Right atrium auricular region (tissue), 2 donors: ENCODE results near the gene ZYX. TPM values are rescaled to one million over a fixed set of nuclear protein-coding genes. Genes with fewer than 3 reads are reported as not detected.
"Not testable (repeated sequence)": the region's sequence is repeated elsewhere in the genome, so short reads cannot be mapped to it uniquely, and the experiment has no call there.

Experiments
- DNase-seq: peaks from one replicate; pipeline ENCODE4 v3.0.0-alpha.2; 2019; ENCODE audit warnings: low spot score
- H3K27ac ChIP-seq, 2 donors: fragments of 200-600 bp; sonication (generic); 1 replicate in 1 of 2; 2 replicates in 1 of 2; pipeline ENCODE4 v1.5.1; 2016 to 2019
- H3K27me3 ChIP-seq, 2 donors: fragments of 200-600 bp; sonication (generic); one replicate each; pipeline versions ENCODE4 v1.5.1 to v1.6.0; 2017 to 2019
- H3K36me3 ChIP-seq: fragments of 200-600 bp; sonication (generic); one replicate; pipeline ENCODE4 v1.5.1; 2016
- H3K4me1 ChIP-seq, 2 donors: fragments of 200-600 bp; sonication (generic); one replicate each; pipeline versions ENCODE4 v1.5.1 to v1.6.0; 2017 to 2019
- H3K4me3 ChIP-seq, 2 donors: fragments of 200-600 bp; sonication (generic); 1 replicate in 1 of 2; 2 replicates in 1 of 2; pipeline ENCODE4 v1.5.1; 2017 to 2019; ENCODE audit warnings: mild to moderate bottlenecking in 1 of 2, moderate library complexity in 1 of 2
- H3K9me3 ChIP-seq, 2 donors: fragments of 200-600 bp; sonication (generic); one replicate each; pipeline ENCODE4 v1.5.1; 2019
- total RNA-seq, 2 donors: library from RNA; depleted of rRNA; stranded (reverse); fragments of >200 nt; gene quantifications; one replicate each; pipeline ENCODE4 v1.1.0, GENCODE V29; 2016
- TF ChIP-seq, protein P1 (sequence below), 2 donors: fragments of 200-600 bp; sonication (generic); IDR thresholded peaks; one replicate each; pipeline ENCODE4 v1.5.1; 2019; ENCODE audit warnings: antibody characterized with exemption in 2 of 2

ZYX gene
- total RNA-seq, 2 donors from 2014 or later: 48.3 to 93.7 TPM

DNA sequence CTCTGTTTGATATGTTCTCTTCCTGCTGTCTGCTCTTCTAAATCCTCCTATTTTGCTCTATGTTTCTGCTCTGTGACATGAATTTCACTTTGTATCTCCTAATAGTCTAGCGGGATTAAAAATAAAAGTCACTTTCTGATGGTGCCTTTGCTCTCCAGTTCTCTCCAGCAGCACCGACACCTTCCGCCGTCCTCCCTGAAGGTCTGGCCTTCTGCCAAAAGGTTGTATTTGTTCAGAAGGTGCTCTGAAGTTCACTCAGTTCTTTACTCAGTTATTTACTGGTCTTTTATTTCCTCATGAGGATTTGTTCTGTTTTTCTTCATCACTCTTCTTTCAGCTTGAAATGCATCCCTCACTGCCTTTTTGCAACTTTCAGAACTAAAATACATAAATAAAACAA lies 38.7 kb downstream of the ZYX start:
- no peak for DNase-seq
- no peaks in the 10 kb centered on the region for H3K36me3 ChIP-seq
- no peaks in the 10 kb centered on the region for H3K4me1 ChIP-seq
- no peaks in the 10 kb centered on the region for H3K9me3 ChIP-seq
- no peak overlapping the region for H3K27ac ChIP-seq
- H3K4me3 ChIP-seq: no peak overlapping the region
- H3K27me3 ChIP-seq: no peaks in the 10 kb centered on the region
- TF ChIP-seq, protein P1, sequence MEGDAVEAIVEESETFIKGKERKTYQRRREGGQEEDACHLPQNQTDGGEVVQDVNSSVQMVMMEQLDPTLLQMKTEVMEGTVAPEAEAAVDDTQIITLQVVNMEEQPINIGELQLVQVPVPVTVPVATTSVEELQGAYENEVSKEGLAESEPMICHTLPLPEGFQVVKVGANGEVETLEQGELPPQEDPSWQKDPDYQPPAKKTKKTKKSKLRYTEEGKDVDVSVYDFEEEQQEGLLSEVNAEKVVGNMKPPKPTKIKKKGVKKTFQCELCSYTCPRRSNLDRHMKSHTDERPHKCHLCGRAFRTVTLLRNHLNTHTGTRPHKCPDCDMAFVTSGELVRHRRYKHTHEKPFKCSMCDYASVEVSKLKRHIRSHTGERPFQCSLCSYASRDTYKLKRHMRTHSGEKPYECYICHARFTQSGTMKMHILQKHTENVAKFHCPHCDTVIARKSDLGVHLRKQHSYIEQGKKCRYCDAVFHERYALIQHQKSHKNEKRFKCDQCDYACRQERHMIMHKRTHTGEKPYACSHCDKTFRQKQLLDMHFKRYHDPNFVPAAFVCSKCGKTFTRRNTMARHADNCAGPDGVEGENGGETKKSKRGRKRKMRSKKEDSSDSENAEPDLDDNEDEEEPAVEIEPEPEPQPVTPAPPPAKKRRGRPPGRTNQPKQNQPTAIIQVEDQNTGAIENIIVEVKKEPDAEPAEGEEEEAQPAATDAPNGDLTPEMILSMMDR (IDR thresholded peaks at IDR 0.05): no peak

DNA sequence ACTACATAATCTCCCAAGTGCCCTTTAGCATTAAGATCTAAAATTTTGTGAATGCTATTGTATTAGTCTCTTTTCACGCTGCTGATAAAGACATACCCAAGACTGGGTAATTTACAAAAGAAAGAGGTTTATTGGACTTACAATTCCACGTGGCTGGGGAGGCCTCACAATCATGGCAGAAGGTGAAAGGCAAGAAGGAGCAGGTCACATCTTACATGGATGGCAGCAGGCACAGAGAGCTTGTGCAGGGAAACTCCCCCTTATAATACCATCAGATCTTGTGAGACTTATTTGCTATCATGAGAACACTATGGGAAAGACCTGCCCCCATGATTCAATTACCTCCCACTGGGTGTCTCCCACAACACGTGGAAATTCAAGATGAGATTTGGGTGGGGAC lies 39.5 kb downstream of the ZYX start:
- H3K4me3 ChIP-seq, H3K27ac ChIP-seq, H3K27me3 ChIP-seq, H3K4me1 ChIP-seq, H3K9me3 ChIP-seq, H3K36me3 ChIP-seq, DNase-seq: not testable (repeated sequence)

DNA sequence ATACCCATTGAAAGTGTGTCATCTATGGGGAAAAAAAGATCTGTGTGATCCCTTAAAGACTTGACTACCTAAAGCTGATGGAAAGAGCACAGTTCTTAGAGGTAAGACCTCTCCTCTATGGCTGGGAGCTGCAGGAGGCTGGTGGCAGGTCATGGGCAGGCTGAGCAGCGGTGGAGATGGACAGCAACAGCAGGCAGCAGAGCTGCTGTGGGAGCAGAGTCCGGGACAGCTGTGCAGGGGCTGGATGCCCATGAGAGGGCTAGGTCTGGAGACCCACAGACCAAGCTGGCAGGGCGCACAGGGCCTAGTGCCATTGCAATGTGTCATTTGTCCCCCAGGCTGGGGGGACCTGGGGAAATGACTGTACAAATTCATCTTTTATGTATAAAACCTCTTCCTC lies 40.9 kb downstream of the ZYX start:
- TF ChIP-seq, protein P1 (IDR thresholded peaks at IDR 0.05): no peak

DNA sequence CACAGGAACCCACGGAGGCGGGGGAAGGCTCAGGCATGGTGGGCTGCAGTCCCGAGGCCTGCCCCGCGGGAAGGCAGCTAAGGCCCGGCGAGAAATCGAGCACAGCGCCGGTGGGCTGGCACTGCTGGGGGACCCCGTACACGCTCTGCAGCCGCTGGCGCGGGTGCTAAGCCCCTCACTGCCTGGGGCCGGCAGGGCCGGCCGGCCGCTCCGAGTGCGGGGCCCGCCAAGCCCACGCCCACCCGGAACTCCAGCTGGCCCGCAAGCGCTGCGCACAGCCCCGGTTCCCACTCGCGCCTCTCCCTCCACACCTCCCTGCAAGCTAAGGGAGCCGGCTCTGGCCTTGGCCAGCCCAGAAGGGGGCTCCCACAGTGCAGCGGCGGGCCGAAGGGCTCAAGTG lies 43.3 kb downstream of the ZYX start:
- H3K27ac ChIP-seq, DNase-seq: not testable (repeated sequence)

More for the DNA sequence above, 40.9 kb downstream of the ZYX start:
- no peaks in the 10 kb centered on the region for H3K36me3 ChIP-seq
- H3K27me3 ChIP-seq: no peaks in the 10 kb centered on the region
- H3K9me3 ChIP-seq: no peaks in the 10 kb centered on the region
- H3K4me3 ChIP-seq: no peak overlapping the region
- no peak for DNase-seq
- H3K27ac ChIP-seq: no peak overlapping the region
- no peaks in the 10 kb centered on the region for H3K4me1 ChIP-seq

DNA sequence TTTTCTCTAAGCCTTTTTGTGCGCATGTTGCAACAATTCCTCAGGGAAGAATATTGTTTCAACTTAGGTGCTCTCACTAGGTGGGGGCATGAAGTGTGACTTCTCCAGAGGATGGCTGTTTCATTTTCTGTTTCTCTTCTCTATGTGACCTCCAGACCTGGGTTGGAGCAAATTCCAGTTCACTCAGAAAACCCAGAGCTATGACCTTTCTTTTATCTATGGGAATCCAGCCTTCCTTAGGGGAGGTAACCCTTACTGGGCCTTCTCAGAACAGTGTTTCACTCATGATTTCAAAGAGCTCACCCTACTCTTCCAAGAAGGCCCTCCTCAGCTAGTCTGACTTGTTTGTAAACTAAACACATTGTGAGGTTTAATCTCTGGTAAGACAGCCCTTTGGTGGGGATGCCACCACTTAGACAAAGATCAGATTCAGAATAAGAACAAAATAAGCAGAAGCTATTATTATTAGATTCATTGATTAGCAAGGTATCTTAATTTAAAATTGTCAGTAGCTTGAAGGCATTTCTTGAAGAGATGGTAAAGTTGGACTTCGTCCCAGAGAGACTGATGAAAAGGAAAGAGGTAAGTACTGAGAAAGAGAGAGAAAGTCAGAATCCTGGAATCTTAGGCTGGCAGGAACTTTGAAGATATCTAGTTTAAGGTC lies 45.5 kb downstream of the ZYX start:
- Histone ChIP-seq H3K4me1 (no peaks in the 10 kb centered on the region), H3K27me3 (no peaks in the 10 kb centered on the region), H3K36me3 (no peaks in the 10 kb centered on the region), H3K27ac (no peak overlapping the region), H3K9me3 (no peaks in the 10 kb centered on the region), H3K4me3 (no peak overlapping the region)
- TF ChIP-seq, protein P1 (IDR thresholded peaks at IDR 0.05): no peak
- no peak for DNase-seq

More for the DNA sequence above, 43.3 kb downstream of the ZYX start:
- not testable (repeated sequence) for H3K4me3 ChIP-seq, H3K9me3 ChIP-seq, H3K4me1 ChIP-seq, H3K27me3 ChIP-seq, H3K36me3 ChIP-seq

DNA sequence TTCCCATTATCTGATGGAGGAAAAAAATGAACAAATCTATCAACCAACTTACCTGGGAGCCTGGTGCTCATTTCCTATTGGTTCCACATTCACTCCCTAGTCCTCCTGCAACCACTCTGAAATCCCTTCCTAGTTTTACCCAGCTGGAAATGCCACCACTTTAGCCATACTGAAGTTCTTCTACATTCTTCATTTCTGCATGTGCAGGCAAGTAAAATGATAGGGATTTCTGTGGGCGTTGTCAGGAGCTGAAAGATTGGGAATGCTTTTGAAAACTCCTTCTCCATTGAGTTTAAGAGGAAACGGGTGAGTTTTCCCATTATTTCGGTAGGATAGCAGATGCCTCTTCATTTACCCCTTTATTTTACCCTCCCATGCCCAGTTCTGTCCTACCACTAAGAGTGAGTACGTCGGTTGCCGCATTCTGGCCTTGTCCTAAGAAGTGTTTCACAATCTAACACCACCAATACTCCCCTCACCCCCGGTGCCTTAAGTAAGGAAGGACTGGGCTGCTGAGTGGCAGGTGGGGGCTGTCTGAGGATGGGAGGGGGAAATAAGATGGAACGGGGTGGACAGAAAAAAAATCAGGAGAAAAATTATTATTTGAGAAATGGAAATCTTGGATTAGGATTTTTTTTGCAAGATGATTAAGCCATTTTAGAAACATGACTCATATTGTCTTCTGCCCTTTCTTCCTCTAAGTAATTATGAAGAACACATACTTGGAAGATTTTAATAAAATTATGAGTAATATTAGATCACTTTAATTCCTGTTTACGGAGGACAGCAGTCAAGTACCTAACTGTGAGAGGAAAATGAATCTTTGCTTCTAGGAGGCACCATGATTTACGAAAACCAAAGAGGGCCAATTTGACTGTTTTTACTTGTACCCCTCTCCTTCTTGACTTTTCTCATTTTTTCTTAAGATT lies 48.9 kb downstream of the ZYX start:
- Histone ChIP-seq H3K9me3 (no peaks in the 10 kb centered on the region), H3K27me3 (no peaks in the 10 kb centered on the region), H3K27ac (no peak overlapping the region), H3K4me3 (no peak overlapping the region), H3K36me3 (no peaks in the 10 kb centered on the region), H3K4me1 (no peaks in the 10 kb centered on the region)
- TF ChIP-seq, protein P1 (IDR thresholded peaks at IDR 0.05): no peak
- no peak for DNase-seq
